Esophagus squamous epithelium (tissue), 4 donors: ENCODE results near the gene CDAN1.
A peak's percentile ranks its signal among the peaks of the same experiment; 100 is the strongest.

ENCODE experiments used
- CTCF ChIP-seq, 6 experiments: fragments of 450-650 bp in 4 of 6; fragments of 200-600 bp in 2 of 6; sonication (generic) in 2 of 6; IDR thresholded peaks; one replicate each; pipeline ENCODE4 v1.5.1; 2016 to 2019; ENCODE audit warnings: antibody characterized with exemption in 6 of 6, mild to moderate bottlenecking in 4 of 6, moderate library complexity in 4 of 6
- POLR2A ChIP-seq, 4 donors: fragments of 450-650 bp; IDR thresholded peaks; one replicate each; pipeline ENCODE4 v1.6.1; 2017; ENCODE audit warnings: antibody characterized with exemption in 4 of 4, mild to moderate bottlenecking in 4 of 4, moderate library complexity in 3 of 4

- TF ChIP-seq CTCF (IDR thresholded peaks at IDR 0.05), result peak in 2 of 6 experiments; percentile 25 to 51
- TF ChIP-seq POLR2A (IDR thresholded peaks at IDR 0.05), result no peak
Measured at GRCh38 chr15:42723068-42723467, 13.9 kb downstream of the CDAN1 start.
